Endothelial cell (in vitro differentiated cells): ENCODE data around the gene ITPA. TPM values are rescaled to one million over a fixed set of nuclear protein-coding genes. Genes with fewer than 3 reads are reported as not detected.
"Not testable (repeated sequence)": the region's sequence is repeated elsewhere in the genome, so short reads cannot be mapped to it uniquely, and the experiment has no call there.

Source experiments
- DNase-seq: peaks from one replicate; pipeline ENCODE4 v3.0.0; 2021; ENCODE audit warnings: low spot score
- H3K27ac Mint-ChIP-seq: one replicate; pipeline ENCODE4 v1.8.0; 2021; ENCODE audit warnings: mixed read lengths, inconsistent platforms; ENCODE audit not compliant: unreplicated experiment
- H3K27me3 Mint-ChIP-seq: one replicate; pipeline ENCODE4 v1.8.0; 2021; ENCODE audit warnings: mild to moderate bottlenecking, moderate library complexity, mixed read lengths, inconsistent platforms; ENCODE audit not compliant: unreplicated experiment
- H3K36me3 Mint-ChIP-seq: one replicate; pipeline ENCODE4 v1.8.0; 2021; ENCODE audit warnings: mild to moderate bottlenecking, low read depth, mixed read lengths, inconsistent platforms; ENCODE audit not compliant: unreplicated experiment
- H3K4me1 Mint-ChIP-seq: one replicate; pipeline ENCODE4 v1.8.0; 2021; ENCODE audit warnings: mild to moderate bottlenecking, mixed read lengths, inconsistent platforms; ENCODE audit not compliant: unreplicated experiment
- H3K4me3 Mint-ChIP-seq: one replicate; pipeline ENCODE4 v1.8.0; 2021; ENCODE audit warnings: mild to moderate bottlenecking, mixed read lengths, inconsistent platforms; ENCODE audit not compliant: unreplicated experiment
- H3K9me3 Mint-ChIP-seq: one replicate; pipeline ENCODE4 v1.8.0; 2021; ENCODE audit warnings: mixed read lengths, inconsistent platforms; ENCODE audit not compliant: unreplicated experiment
- CTCF ChIP-seq: fragments of 200-600 bp; sonication (generic); IDR thresholded peaks from one replicate; pipeline ENCODE4 v1.5.0; 2021; ENCODE audit warnings: antibody characterized with exemption; ENCODE audit not compliant: unreplicated experiment
- total RNA-seq: library from RNA; stranded (reverse); fragmentation: NEBNext Ultra II Directional; extraction: Animal tissue kit (Norgen Biotek cat#: 25700); gene quantifications from one replicate; pipeline ENCODE4 v1.2.1, GENCODE V29; 2021; ENCODE audit not compliant: unreplicated experiment

ITPA gene
- total RNA-seq, 1 donor from 2014 or later = 45.9 TPM

- no peak for DNase-seq
- Mint-ChIP-seq H3K27me3 (peaks cover 3% of the 10 kb centered on the region), H3K9me3 (no peaks in the 10 kb centered on the region), H3K27ac (no peak overlapping the region), H3K4me3 (no peak overlapping the region), H3K36me3 (peaks cover 5% of the 10 kb centered on the region), H3K4me1 (peaks cover 7% of the 10 kb centered on the region)
- TF ChIP-seq CTCF = no peak
These were observed 29.0 kb upstream of the ITPA start for GRCh38 chr20:3180319-3180718.

GRCh38 chr20:3181270-3181669 is 28.0 kb upstream of the ITPA start:
- no peak for DNase-seq
- Mint-ChIP-seq H3K36me3 (peaks cover 5% of the 10 kb centered on the region), H3K27me3 (peaks cover 3% of the 10 kb centered on the region), H3K9me3 (no peaks in the 10 kb centered on the region), H3K4me3 (no peak overlapping the region), H3K27ac (no peak overlapping the region), H3K4me1 (peaks cover 4% of the 10 kb centered on the region)
- TF ChIP-seq CTCF = no peak

GRCh38 chr20:3182429-3182828 is 26.9 kb upstream of the ITPA start:
- H3K4me1 Mint-ChIP-seq, H3K27me3 Mint-ChIP-seq, H3K27ac Mint-ChIP-seq, H3K4me3 Mint-ChIP-seq, DNase-seq, H3K9me3 Mint-ChIP-seq, H3K36me3 Mint-ChIP-seq: not testable (repeated sequence)

GRCh38 chr20:3183896-3184612 is 25.2 kb upstream of the ITPA start:
- Mint-ChIP-seq H3K4me1 (no peaks in the 10 kb centered on the region), H3K27me3 (peaks cover 1% of the 10 kb centered on the region), H3K27ac (no peak overlapping the region)

GRCh38 chr20:3187861-3188260 is 21.4 kb upstream of the ITPA start:
- H3K27me3 Mint-ChIP-seq, H3K4me3 Mint-ChIP-seq, H3K9me3 Mint-ChIP-seq, DNase-seq, H3K4me1 Mint-ChIP-seq, H3K27ac Mint-ChIP-seq: not testable (repeated sequence)
- H3K36me3 Mint-ChIP-seq = peaks cover 25% of the 10 kb centered on the region

More at GRCh38 chr20:3183896-3184612, 25.2 kb upstream of the ITPA start:
- H3K36me3 Mint-ChIP-seq = peaks cover 5% of the 10 kb centered on the region
- no peak overlapping the region for H3K4me3 Mint-ChIP-seq
- DNase-seq = no peak
- H3K9me3 Mint-ChIP-seq = no peaks in the 10 kb centered on the region
- TF ChIP-seq CTCF = no peak

- H3K9me3 Mint-ChIP-seq = no peaks in the 10 kb centered on the region
- no peak overlapping the region for H3K4me3 Mint-ChIP-seq
- no peak for TF ChIP-seq CTCF
- no peak for DNase-seq
- peaks cover 5% of the 10 kb centered on the region for H3K27me3 Mint-ChIP-seq
- no peak overlapping the region for H3K27ac Mint-ChIP-seq
- H3K4me1 Mint-ChIP-seq = no peaks in the 10 kb centered on the region
- H3K36me3 Mint-ChIP-seq = peaks cover 25% of the 10 kb centered on the region
These were observed 20.4 kb upstream of the ITPA start for GRCh38 chr20:3188823-3189413.
